ENCODE data around the gene EPHA10.

EPHA10 gene

DNA sequence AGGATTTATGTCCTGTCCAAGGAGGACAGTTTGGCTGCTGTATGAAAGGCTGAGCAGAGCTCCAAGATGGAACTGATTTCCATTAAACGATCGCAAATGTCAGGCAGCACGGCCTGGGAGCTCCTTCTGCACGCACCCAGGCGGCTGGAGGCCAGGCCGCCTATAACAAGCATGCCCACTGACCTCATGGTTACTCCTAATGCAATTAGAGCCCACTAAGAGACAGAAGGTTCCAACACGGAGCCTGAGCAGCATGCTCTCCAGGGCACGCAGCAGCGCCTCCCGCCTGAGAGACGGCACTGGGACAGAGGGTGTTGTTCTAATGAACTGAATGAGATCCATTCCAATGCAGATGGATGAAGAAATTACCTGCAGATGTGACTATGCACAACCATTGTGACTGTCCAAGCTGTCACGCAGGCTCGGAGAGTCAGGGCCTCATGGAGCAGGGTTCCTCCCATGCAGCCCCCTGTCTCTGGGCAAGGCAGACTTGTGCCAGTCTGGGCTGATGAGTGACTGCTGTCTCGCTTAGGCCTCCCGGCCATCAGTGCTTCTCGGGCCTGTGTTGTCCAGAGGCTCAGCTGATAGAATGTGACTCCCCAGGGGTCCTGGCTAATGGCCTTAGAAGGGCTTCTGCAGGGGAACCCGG lies 97.8 kb downstream of the EPHA10 start:
- Mint-ChIP-seq H3K27me3 (no peaks in the 10 kb centered on the region), H3K36me3 (ENCODE audit: insufficient read depth) (no peaks in the 10 kb centered on the region), H3K4me3 (no peak overlapping the region), H3K27ac (ENCODE audit: low read depth) (no peak overlapping the region), H3K9me3 (no peaks in the 10 kb centered on the region), H3K4me1 (no peaks in the 10 kb centered on the region)
- ATAC-seq (replicated peaks; ENCODE audit: extremely low read depth, poor library complexity, severe bottlenecking): no peak
- DNase-seq (ENCODE audit: low spot score in 2 of 2): no peak

DNA sequence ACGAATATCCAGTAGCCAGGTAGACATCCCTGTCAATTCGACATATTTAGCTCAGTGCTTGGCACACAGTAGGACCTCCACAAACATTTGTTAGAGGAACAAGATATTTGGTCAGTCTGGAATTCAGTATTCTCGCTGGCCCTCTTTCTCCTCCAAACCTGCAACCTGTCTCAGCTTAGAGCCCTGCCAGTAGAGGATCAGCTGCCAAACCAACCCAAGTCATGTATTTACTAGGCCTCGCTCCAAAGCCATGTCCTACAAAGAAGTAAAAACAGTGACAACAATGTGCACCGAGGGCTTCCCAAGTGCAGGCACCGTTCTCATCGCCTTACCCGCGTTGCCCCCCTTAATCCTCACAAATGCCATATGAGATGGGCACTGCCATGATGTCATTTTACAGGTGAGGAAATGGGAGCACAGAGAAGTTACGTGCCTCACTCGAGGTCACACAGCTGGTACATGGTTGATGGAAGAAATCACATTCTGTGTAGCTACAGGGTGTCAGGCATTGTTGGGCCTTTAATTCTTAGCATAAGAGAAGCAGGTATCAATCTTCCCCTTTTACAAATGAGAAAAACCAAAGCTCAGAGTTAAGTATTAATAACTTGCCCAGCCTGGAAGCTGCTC lies 98.6 kb downstream of the EPHA10 start:
- no peak overlapping the region for H3K27ac Mint-ChIP-seq (ENCODE audit: low read depth)
- no peaks in the 10 kb centered on the region for H3K9me3 Mint-ChIP-seq
- H3K36me3 Mint-ChIP-seq (ENCODE audit: insufficient read depth): no peaks in the 10 kb centered on the region
- DNase-seq (ENCODE audit: low spot score in 2 of 2) (no peak), ATAC-seq (replicated peaks; ENCODE audit: extremely low read depth, poor library complexity, severe bottlenecking) (no peak)
- peaks cover 2% of the 10 kb centered on the region for H3K27me3 Mint-ChIP-seq
- H3K4me1 Mint-ChIP-seq: no peaks in the 10 kb centered on the region
- no peak overlapping the region for H3K4me3 Mint-ChIP-seq
